Measurements from ENCODE around the gene EVPL. TPM values are rescaled to one million over a fixed set of nuclear protein-coding genes. Genes with fewer than 3 reads are reported as not detected.

Gene EVPL
- total RNA-seq, 1 donor from 2014 or later = not detected

DNA sequence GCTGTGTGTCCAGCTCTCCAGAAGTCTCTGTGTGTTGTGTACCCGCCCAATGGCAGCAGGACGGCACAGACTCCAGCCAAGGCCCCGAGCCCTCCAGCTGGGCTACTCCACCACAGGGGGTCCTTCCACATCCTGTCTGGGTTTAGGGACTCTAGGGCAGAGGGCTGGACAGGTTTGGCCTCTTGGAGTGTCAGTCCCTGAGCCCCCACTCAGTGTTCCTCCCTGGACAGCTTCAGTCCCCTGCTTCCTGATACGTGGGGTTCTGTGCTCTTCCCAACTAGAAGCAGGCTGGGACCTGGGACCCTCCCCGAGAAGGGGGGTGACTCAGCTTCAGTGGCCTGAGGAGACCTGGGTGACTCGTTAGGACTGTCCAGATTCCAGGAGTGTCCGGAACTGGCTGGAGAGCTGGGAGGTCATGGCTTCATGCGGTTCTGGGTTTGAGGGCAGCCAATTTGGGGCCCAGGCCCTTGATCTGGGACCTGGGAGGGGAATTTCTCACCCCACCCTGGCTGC lies 22.3 kb downstream of the EVPL start:
- H3K27me3 Mint-ChIP-seq (ENCODE audit: low read depth, unreplicated experiment) = peaks cover 6% of the 10 kb centered on the region
- TF ChIP-seq, protein P1, sequence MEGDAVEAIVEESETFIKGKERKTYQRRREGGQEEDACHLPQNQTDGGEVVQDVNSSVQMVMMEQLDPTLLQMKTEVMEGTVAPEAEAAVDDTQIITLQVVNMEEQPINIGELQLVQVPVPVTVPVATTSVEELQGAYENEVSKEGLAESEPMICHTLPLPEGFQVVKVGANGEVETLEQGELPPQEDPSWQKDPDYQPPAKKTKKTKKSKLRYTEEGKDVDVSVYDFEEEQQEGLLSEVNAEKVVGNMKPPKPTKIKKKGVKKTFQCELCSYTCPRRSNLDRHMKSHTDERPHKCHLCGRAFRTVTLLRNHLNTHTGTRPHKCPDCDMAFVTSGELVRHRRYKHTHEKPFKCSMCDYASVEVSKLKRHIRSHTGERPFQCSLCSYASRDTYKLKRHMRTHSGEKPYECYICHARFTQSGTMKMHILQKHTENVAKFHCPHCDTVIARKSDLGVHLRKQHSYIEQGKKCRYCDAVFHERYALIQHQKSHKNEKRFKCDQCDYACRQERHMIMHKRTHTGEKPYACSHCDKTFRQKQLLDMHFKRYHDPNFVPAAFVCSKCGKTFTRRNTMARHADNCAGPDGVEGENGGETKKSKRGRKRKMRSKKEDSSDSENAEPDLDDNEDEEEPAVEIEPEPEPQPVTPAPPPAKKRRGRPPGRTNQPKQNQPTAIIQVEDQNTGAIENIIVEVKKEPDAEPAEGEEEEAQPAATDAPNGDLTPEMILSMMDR (IDR thresholded peaks at IDR 0.05; ENCODE audit: insufficient read depth, low read depth, low read length) = no peak
- no peak for TF ChIP-seq EZH2 (IDR thresholded peaks at IDR 0.05; ENCODE audit: insufficient read depth, low read length)
- DNase-seq (ENCODE audit: low read depth) (no peak), FAIRE-seq (no peak)
- H3K27me3 ChIP-seq (ENCODE audit: insufficient read depth, low read length) = no peaks in the 10 kb centered on the region
- H3K27ac ChIP-seq (ENCODE audit: low read depth, low read length) = no peak overlapping the region
- H2AFZ ChIP-seq (ENCODE audit: low read depth, low read length) = no peak overlapping the region
- H3K79me2 ChIP-seq (ENCODE audit: insufficient read depth, low read length) = no peaks in the 10 kb centered on the region
- H3K4me3 ChIP-seq (ENCODE audit: insufficient read depth, low read depth, low read length) = no peak overlapping the region
- H3K4me1 Mint-ChIP-seq (ENCODE audit: low read depth, unreplicated experiment) = peaks cover 8% of the 10 kb centered on the region
- no peaks in the 10 kb centered on the region for H3K36me3 ChIP-seq (ENCODE audit: insufficient read depth, low read length)
- peaks cover 13% of the 10 kb centered on the region for H3K36me3 Mint-ChIP-seq (ENCODE audit: low read depth, unreplicated experiment)
- H4K20me1 ChIP-seq (ENCODE audit: insufficient read depth, low read length) = no peaks in the 10 kb centered on the region
- H3K4me3 Mint-ChIP-seq (ENCODE audit: unreplicated experiment) = no peak overlapping the region
- peaks cover 4% of the 10 kb centered on the region for H3K9me3 Mint-ChIP-seq (ENCODE audit: unreplicated experiment)
- no peaks in the 10 kb centered on the region for H3K4me1 ChIP-seq (ENCODE audit: insufficient read depth, low read length)
- no peaks in the 10 kb centered on the region for H3K9me3 ChIP-seq (ENCODE audit: insufficient read depth, low read depth, low read length)
- no peak overlapping the region for H3K27ac Mint-ChIP-seq (ENCODE audit: unreplicated experiment)
- H3K9ac ChIP-seq (ENCODE audit: low read length) = no peak overlapping the region
- no peak overlapping the region for H3K4me2 ChIP-seq (ENCODE audit: low read length)

DNA sequence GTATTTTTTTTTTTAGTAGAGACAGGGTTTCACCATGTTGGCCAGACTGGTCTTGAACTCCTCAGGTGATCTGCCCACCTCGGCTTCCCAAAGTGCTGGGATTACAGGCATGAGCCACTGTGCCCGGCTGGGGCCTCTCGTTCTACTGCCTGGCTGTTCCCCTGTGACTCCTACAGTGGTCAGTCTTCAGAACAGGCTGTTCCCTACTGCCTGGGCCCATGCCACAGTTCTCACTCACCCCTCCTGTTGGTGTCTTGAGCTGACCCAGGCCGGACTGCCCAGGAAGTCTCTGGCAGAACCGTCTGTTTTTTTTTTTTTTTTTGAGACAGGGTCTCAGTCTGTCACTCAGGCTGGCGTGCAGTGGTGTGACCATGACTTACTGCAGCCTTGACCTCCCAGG lies 23.2 kb downstream of the EVPL start:
- no peaks in the 10 kb centered on the region for H3K27me3 ChIP-seq (ENCODE audit: insufficient read depth, low read length)
- TF ChIP-seq, protein P1 (IDR thresholded peaks at IDR 0.05; ENCODE audit: insufficient read depth, low read depth, low read length) = no peak
- TF ChIP-seq EZH2 (IDR thresholded peaks at IDR 0.05; ENCODE audit: insufficient read depth, low read length) = no peak
- peaks cover 8% of the 10 kb centered on the region for H3K4me1 Mint-ChIP-seq (ENCODE audit: low read depth, unreplicated experiment)
- no peaks in the 10 kb centered on the region for H3K27me3 Mint-ChIP-seq (ENCODE audit: low read depth, unreplicated experiment)
- DNase-seq (ENCODE audit: low read depth) (no peak), FAIRE-seq (no peak)
- no peak overlapping the region for H3K4me3 ChIP-seq (ENCODE audit: insufficient read depth, low read depth, low read length)
- H2AFZ ChIP-seq (ENCODE audit: low read depth, low read length) = no peak overlapping the region
- H3K9me3 ChIP-seq (ENCODE audit: insufficient read depth, low read depth, low read length) = no peaks in the 10 kb centered on the region
- H3K4me3 Mint-ChIP-seq (ENCODE audit: unreplicated experiment) = no peak overlapping the region
- no peak overlapping the region for H3K27ac ChIP-seq (ENCODE audit: low read depth, low read length)
- no peaks in the 10 kb centered on the region for H3K4me1 ChIP-seq (ENCODE audit: insufficient read depth, low read length)
- no peak overlapping the region for H3K27ac Mint-ChIP-seq (ENCODE audit: unreplicated experiment)
- no peaks in the 10 kb centered on the region for H4K20me1 ChIP-seq (ENCODE audit: insufficient read depth, low read length)
- H3K36me3 ChIP-seq (ENCODE audit: insufficient read depth, low read length) = no peaks in the 10 kb centered on the region
- no peak overlapping the region for H3K9ac ChIP-seq (ENCODE audit: low read length)
- peaks cover 8% of the 10 kb centered on the region for H3K36me3 Mint-ChIP-seq (ENCODE audit: low read depth, unreplicated experiment)
- peaks cover 3% of the 10 kb centered on the region for H3K9me3 Mint-ChIP-seq (ENCODE audit: unreplicated experiment)
- no peaks in the 10 kb centered on the region for H3K79me2 ChIP-seq (ENCODE audit: insufficient read depth, low read length)
- H3K4me2 ChIP-seq (ENCODE audit: low read length) = no peak overlapping the region

DNA sequence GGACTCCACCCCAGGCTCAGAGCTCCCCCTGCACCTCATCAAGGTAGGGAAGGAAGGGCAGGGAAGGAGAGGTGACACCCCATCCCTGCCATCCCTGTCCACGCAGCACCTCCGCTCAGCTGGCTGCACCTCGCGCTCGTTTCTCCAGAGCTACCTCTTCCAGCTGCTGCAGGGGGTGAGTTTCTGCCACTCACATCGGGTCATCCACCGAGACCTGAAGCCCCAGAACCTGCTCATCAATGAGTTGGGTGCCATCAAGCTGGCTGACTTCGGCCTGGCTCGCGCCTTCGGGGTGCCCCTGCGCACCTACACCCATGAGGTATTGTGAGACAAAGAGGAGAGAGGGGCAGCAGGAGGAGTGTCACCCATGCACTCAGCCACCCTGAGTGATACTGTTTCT lies 25.0 kb downstream of the EVPL start:
- FAIRE-seq (no peak), DNase-seq (ENCODE audit: low read depth) (no peak)
- Mint-ChIP-seq H3K4me1 (ENCODE audit: low read depth, unreplicated experiment) (peaks cover 14% of the 10 kb centered on the region), H3K27ac (ENCODE audit: unreplicated experiment) (no peak overlapping the region), H3K27me3 (ENCODE audit: low read depth, unreplicated experiment) (no peaks in the 10 kb centered on the region), H3K36me3 (ENCODE audit: low read depth, unreplicated experiment) (peaks cover 8% of the 10 kb centered on the region), H3K9me3 (ENCODE audit: unreplicated experiment) (peaks cover 3% of the 10 kb centered on the region), H3K4me3 (ENCODE audit: unreplicated experiment) (no peak overlapping the region)
- Histone ChIP-seq H3K27me3 (ENCODE audit: insufficient read depth, low read length) (no peaks in the 10 kb centered on the region), H4K20me1 (ENCODE audit: insufficient read depth, low read length) (no peaks in the 10 kb centered on the region), H3K36me3 (ENCODE audit: insufficient read depth, low read length) (no peaks in the 10 kb centered on the region), H3K4me3 (ENCODE audit: insufficient read depth, low read depth, low read length) (no peak overlapping the region), H3K9me3 (ENCODE audit: insufficient read depth, low read depth, low read length) (no peaks in the 10 kb centered on the region), H3K4me1 (ENCODE audit: insufficient read depth, low read length) (peaks cover 4% of the 10 kb centered on the region), H2AFZ (ENCODE audit: low read depth, low read length) (no peak overlapping the region), H3K27ac (ENCODE audit: low read depth, low read length) (no peak overlapping the region), H3K9ac (ENCODE audit: low read length) (no peak overlapping the region), H3K79me2 (ENCODE audit: insufficient read depth, low read length) (no peaks in the 10 kb centered on the region), H3K4me2 (ENCODE audit: low read length) (no peak overlapping the region)
- TF ChIP-seq, protein P1 (IDR thresholded peaks at IDR 0.05; ENCODE audit: insufficient read depth, low read depth, low read length) = no peak
- no peak for TF ChIP-seq EZH2 (IDR thresholded peaks at IDR 0.05; ENCODE audit: insufficient read depth, low read length)

All from astrocyte (in vitro differentiated cells and primary cell).